Measurements from ENCODE around the gene PACRG.

PACRG gene

DNA sequence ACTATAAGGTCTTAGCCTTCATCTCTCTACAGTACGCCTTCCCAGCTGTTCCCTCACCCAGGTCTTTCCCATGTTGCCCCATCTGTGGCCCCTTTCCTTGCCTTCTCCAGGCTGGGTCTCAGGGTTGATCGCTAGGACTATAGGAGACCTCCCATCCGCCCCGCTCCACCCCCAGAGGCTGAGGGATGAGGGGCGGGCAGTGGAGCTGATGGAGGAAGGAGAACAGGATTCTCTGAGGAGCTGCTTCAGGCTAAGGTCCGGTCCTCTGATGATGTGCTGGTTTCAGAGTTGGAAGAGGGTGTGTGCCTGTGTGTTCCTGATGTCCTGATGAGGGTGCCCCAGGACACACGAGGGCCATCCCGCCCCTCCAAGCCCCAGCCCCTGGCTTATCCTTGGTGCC, 531.9 kb downstream of the PACRG start:
- Histone ChIP-seq H3K9ac (ENCODE audit: low read depth, low read length) (peak overlapping the region; percentile 36; the same call in 1 of the 2 replicates), H3K9me3 (ENCODE audit: control insufficient read depth, insufficient read depth, low read length) (no peaks in the 10 kb centered on the region; the same call in 1 of the 2 replicates), H3K4me1 (ENCODE audit: insufficient read depth, low read length) (peaks cover 5% of the 10 kb centered on the region; the same call in 1 of the 2 replicates), H3K36me3 (ENCODE audit: insufficient read depth, low read length) (no peaks in the 10 kb centered on the region)

DNA sequence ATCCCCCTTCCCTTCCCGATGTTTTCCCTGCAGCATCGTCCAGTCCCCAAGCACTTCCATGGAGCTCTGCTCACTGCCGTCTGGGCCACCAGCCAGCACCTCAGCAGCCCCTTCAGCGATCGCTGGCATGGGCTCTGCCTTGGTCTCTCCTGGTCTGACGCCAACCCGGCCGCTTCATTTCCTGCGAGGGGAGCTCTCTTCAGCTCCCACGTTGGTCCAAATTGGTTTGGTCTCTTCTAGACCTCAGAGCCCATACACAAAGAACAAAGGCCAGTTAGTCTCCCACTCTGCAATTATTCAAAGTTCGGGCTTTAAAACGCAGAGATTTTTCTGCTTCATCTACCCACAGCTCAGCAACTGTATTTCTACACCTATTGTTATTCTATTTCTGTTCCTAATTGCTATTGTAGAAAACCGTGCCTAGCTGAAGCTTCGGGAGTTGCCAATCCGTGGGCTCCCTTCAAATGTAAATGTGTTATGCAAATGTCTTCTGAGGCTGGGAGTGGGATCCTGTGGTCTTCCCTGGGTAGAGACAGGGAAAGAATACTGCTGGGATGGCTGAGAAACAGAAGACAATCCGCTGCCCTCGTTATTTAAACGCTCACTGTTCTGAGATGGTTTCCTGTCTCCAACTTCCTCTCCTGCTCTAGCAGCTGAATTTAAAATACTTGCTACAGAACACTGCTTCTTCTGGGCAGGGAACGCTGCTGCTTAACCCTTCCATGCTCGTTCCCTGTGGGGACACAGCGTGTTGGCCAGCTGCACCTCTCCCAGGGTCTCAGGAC, 532.5 kb downstream of the PACRG start:
- H3K9me3 ChIP-seq (ENCODE audit: control insufficient read depth, insufficient read depth, low read length) = no peaks in the 10 kb centered on the region; the same call in 1 of the 2 replicates
- H3K9ac ChIP-seq (ENCODE audit: low read depth, low read length) = peak overlapping the region; percentile 36; the same call in 1 of the 2 replicates
- H3K4me1 ChIP-seq (ENCODE audit: insufficient read depth, low read length) = peaks cover 5% of the 10 kb centered on the region; the same call in 1 of the 2 replicates
- H3K36me3 ChIP-seq (ENCODE audit: insufficient read depth, low read length) = no peaks in the 10 kb centered on the region

DNA sequence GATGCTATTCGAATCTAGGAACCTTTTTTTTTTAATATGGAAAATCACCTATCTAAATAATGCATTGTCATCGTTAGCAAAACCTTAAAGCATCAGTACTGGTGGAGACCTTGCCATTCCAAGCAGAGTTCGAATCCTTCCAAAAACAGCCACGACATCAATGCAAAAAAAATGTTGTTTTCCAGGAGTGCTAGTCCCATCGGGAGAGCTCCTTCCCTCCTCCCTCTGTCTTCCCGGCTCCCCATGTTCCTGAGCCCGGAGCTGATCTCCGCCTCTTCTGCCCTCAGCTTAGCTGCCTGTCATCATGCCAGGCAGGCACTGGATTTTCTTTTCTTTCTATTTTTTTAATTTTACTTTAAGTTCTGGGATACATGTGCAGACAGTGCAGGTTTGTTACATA, 533.1 kb downstream of the PACRG start:
- peak overlapping the region; percentile 36; the same call in 1 of the 2 replicates for H3K9ac ChIP-seq (ENCODE audit: low read depth, low read length)

DNA sequence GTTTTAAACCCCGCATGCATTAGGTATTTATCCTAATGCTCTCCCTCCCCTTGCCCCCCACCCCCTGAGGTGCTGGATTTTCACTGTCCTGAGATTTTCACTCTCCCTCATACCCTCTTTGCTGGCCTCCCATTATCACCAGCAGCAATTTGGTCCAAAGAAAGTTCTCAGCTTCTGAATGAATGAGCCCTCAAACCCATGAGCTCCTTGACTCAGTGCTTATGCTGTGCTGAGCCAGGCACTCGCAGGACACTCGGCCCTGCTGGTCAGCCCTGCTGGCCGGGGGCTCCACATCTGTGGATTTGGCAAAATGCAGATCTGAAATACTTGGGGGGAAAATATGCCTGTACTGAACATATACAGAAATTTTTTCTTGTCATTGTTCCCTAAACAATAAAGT, 533.6 kb downstream of the PACRG start:
- Histone ChIP-seq H3K9ac (ENCODE audit: low read depth, low read length) (peak overlapping the region; percentile 36; the same call in 1 of the 2 replicates), H3K9me3 (ENCODE audit: control insufficient read depth, insufficient read depth, low read length) (no peaks in the 10 kb centered on the region; the same call in 1 of the 2 replicates), H3K4me1 (ENCODE audit: insufficient read depth, low read length) (peaks cover 5% of the 10 kb centered on the region; the same call in 1 of the 2 replicates)

More for the DNA sequence above, 533.1 kb downstream of the PACRG start:
- Histone ChIP-seq H3K4me1 (ENCODE audit: insufficient read depth, low read length) (peaks cover 5% of the 10 kb centered on the region; the same call in 1 of the 2 replicates), H3K9me3 (ENCODE audit: control insufficient read depth, insufficient read depth, low read length) (no peaks in the 10 kb centered on the region; the same call in 1 of the 2 replicates), H3K36me3 (ENCODE audit: insufficient read depth, low read length) (no peaks in the 10 kb centered on the region)

DNA sequence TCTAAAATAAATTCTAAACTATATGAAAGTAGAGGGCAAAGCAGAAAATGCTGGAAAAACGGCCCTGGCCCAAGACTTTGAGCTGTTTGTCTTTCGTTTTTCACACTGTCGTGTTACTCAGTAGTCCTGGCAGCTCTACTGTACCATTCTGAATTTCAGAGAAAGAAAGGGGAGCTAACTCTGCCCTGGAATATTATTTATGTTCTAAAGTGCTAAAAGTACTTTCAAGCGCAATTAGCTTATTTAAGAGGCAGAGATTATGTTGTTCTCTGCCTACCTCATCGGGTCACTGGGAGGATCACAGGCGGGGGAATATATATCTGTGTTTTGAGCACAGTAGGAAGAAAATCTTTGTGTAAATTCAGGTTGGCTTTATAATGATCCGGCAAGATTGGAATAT, 534.3 kb downstream of the PACRG start:
- Histone ChIP-seq H3K36me3 (ENCODE audit: insufficient read depth, low read length) (no peaks in the 10 kb centered on the region), H3K9ac (ENCODE audit: low read depth, low read length) (no peak overlapping the region), H3K9me3 (ENCODE audit: control insufficient read depth, insufficient read depth, low read length) (no peaks in the 10 kb centered on the region; the same call in 1 of the 2 replicates), H3K4me1 (ENCODE audit: insufficient read depth, low read length) (peaks cover 5% of the 10 kb centered on the region; the same call in 1 of the 2 replicates)

More for the DNA sequence above, 533.6 kb downstream of the PACRG start:
- no peaks in the 10 kb centered on the region for H3K36me3 ChIP-seq (ENCODE audit: insufficient read depth, low read length)

DNA sequence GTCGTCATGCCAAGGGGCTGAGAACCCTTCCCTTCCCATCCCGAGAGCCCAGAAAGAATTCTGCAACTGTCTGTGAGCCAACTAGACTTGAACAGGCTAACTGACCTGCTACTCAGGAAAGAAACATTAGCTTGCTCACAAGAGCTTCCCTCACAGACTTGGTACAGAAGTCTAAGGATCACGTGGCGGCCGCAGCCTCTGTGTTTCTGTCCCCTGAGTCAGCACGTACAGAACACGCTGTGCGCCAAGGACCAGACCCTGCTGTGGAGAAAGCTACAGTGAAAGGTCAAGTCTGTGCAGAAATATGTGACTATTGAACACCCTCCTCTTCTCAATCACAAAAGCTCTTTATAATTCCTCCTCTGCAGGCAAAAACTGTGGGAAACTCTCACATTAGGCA, 535.4 kb downstream of the PACRG start:
- Histone ChIP-seq H3K9me3 (ENCODE audit: control insufficient read depth, insufficient read depth, low read length) (no peaks in the 10 kb centered on the region; the same call in 1 of the 2 replicates), H3K9ac (ENCODE audit: low read depth, low read length) (no peak overlapping the region), H3K4me1 (ENCODE audit: insufficient read depth, low read length) (peaks cover 5% of the 10 kb centered on the region; the same call in 1 of the 2 replicates), H3K36me3 (ENCODE audit: insufficient read depth, low read length) (no peaks in the 10 kb centered on the region)

DNA sequence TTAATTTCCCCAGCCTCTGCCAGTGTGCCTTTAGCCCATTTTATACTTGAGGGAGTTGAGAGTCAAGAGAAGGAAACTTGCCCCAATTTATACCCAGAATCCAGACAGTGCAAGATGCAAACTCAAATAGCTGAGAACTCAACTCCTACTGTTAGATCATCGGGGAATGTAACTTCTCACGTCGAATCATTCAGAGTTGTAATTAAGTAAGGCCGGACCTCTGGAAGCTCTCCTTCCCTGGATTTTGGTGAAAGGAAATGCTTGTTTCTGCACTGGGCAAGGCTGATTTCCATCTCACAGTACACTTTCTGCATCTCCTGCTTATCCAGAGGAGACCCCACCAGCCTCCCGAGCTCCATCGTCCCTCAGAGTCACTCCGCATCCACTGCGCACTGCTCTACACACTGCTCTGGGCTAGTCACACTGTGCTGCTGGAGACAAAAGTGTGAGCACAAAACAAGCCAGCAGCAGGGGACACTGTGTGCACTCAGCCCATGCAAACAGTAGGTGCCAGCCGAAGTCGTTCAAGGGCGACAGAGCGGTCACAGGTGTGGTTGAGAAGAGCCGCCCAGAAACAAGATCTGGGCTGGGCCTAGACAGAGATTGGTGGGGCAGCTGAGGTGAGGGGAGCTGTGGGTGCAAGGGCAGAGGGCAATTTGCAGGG, 536.4 kb downstream of the PACRG start:
- H3K9ac ChIP-seq (ENCODE audit: low read depth, low read length) = no peak overlapping the region
- H3K9me3 ChIP-seq (ENCODE audit: control insufficient read depth, insufficient read depth, low read length) = no peaks in the 10 kb centered on the region; the same call in 1 of the 2 replicates
- no peaks in the 10 kb centered on the region for H3K36me3 ChIP-seq (ENCODE audit: insufficient read depth, low read length)
- peaks cover 5% of the 10 kb centered on the region; the same call in 1 of the 2 replicates for H3K4me1 ChIP-seq (ENCODE audit: insufficient read depth, low read length)

DNA sequence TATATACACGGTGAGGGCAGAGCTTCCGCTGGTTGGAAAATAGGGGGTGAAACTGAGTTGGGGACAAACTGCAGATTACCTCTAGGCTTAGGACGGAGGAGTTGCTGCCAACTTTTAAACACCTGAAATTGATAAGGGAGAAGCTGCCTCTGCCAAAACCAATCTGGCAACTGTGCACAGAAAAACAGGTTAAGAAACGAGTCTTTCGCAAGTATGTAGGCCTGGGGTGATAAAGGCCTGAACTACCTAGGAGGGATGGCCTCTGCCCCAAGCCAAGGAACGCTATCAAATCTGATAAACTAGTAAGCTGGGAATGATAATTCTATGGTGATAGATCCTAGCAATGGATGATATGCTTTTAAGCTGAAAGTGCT, 536.9 kb downstream of the PACRG start:
- H3K36me3 ChIP-seq (ENCODE audit: insufficient read depth, low read length) = no peaks in the 10 kb centered on the region
- no peak overlapping the region for H3K9ac ChIP-seq (ENCODE audit: low read depth, low read length)
- H3K4me1 ChIP-seq (ENCODE audit: insufficient read depth, low read length) = peaks cover 5% of the 10 kb centered on the region; the same call in 1 of the 2 replicates
- no peaks in the 10 kb centered on the region for H3K9me3 ChIP-seq (ENCODE audit: control insufficient read depth, insufficient read depth, low read length)

DNA sequence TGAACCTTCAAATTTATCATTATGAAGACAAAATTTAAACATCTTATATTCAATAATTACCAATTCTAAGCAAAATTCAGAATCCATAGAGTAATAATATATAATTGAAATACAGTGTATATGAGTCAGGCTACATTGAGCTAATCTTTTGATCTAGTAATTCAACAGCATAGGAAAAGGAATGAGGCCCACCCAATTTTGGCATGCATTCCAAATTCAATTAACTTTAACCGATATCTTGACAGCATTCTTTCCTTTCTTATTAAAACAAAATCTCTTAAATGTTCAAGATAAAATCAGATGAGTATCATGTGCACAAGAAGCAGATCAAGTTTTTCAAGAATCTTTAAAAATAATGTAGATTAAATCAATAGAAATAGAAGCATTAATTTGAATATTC, 553.9 kb downstream of the PACRG start:
- H3K36me3 ChIP-seq (ENCODE audit: insufficient read depth, low read length) = no peaks in the 10 kb centered on the region
- no peak overlapping the region for H3K9ac ChIP-seq (ENCODE audit: low read depth, low read length)
- H3K9me3 ChIP-seq (ENCODE audit: control insufficient read depth, insufficient read depth, low read length) = no peaks in the 10 kb centered on the region
- no peaks in the 10 kb centered on the region for H3K4me1 ChIP-seq (ENCODE audit: insufficient read depth, low read length)

DNA sequence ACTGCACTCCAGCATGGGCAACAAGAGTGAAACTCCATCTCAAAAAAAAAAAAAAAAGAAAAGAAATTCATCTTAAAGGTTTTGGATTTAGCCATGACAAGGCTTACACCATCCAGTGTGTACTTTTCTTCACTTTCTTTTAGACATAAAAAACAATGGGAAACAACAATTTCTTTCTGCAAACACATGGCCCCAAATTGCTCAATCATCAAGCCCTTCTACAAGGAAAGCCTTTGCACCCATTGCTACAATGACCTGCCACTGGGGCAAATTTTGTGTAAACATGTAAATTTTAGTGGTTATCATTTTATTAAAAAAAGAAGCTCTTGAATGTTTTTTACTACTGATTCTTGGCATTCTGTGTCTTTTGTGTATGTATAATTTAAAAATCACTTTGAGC, 554.9 kb downstream of the PACRG start:
- Histone ChIP-seq H3K9ac (ENCODE audit: low read depth, low read length) (no peak overlapping the region), H3K4me1 (ENCODE audit: insufficient read depth, low read length) (no peaks in the 10 kb centered on the region), H3K36me3 (ENCODE audit: insufficient read depth, low read length) (no peaks in the 10 kb centered on the region), H3K9me3 (ENCODE audit: control insufficient read depth, insufficient read depth, low read length) (no peaks in the 10 kb centered on the region)

DNA sequence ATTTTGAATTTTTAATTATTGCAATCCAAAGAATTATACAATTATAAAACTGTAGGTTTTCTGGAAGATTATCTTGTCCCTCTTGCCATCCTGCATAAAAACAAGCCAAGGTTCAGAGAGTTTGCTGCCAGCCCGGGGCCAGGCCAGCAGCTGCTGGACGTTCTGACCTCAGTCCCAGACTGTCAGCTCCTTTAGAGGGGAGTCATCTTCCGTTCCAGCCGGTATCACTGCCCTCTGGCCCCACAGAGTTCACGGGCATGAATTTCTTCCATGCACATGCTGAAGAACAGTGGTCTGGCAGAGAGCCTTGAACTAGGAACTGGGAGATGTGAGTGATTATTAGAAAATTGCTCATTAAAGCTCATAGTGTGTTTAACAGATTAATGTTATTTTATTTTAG, 556.4 kb downstream of the PACRG start:
- no peaks in the 10 kb centered on the region for H3K9me3 ChIP-seq (ENCODE audit: control insufficient read depth, insufficient read depth, low read length)
- no peaks in the 10 kb centered on the region for H3K4me1 ChIP-seq (ENCODE audit: insufficient read depth, low read length)
- no peak overlapping the region for H3K9ac ChIP-seq (ENCODE audit: low read depth, low read length)
- no peaks in the 10 kb centered on the region for H3K36me3 ChIP-seq (ENCODE audit: insufficient read depth, low read length)

DNA sequence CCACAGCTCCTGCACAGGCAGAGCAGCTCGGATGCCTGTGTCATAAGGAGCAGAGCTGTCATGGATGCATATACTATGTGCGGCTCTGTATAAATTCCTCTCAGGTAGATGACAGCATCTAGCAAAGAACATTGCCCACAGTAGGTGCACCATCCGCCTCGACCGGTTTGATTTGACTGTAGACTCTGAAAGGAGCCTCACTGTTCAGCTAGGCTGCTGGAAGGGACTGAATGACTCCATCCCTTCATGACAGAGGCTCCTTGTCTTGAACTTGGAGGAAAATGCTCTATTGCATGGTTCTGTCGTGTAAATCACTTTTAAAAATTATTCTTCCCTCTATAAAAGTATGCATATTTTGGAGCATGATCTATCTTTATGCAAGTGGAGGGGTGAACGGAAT, 557.9 kb downstream of the PACRG start:
- Histone ChIP-seq H3K9ac (ENCODE audit: low read depth, low read length) (no peak overlapping the region), H3K36me3 (ENCODE audit: insufficient read depth, low read length) (no peaks in the 10 kb centered on the region), H3K4me1 (ENCODE audit: insufficient read depth, low read length) (no peaks in the 10 kb centered on the region), H3K9me3 (ENCODE audit: control insufficient read depth, insufficient read depth, low read length) (no peaks in the 10 kb centered on the region)

DNA sequence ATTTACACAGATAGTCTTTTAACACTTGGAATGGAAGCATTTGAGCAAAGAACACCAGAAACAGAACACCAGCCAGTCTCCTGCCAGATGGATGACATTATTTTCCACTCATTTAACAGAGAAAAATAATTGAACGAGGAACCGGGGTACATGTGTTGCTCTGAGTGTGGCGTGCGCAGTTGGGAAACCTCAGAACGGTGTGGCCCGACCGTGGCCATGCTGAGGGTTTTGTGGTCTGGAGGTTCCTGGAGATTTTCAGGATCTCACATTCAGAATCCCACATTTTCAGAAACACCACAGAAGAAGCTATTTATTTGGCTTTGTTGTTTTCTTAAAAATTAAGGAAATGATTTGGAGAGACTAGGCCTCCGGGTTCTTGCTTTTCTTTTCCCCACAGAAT, 559.9 kb downstream of the PACRG start:
- Histone ChIP-seq H3K36me3 (ENCODE audit: insufficient read depth, low read length) (no peaks in the 10 kb centered on the region), H3K9ac (ENCODE audit: low read depth, low read length) (no peak overlapping the region), H3K4me1 (ENCODE audit: insufficient read depth, low read length) (no peaks in the 10 kb centered on the region), H3K9me3 (ENCODE audit: control insufficient read depth, insufficient read depth, low read length) (no peaks in the 10 kb centered on the region)

DNA sequence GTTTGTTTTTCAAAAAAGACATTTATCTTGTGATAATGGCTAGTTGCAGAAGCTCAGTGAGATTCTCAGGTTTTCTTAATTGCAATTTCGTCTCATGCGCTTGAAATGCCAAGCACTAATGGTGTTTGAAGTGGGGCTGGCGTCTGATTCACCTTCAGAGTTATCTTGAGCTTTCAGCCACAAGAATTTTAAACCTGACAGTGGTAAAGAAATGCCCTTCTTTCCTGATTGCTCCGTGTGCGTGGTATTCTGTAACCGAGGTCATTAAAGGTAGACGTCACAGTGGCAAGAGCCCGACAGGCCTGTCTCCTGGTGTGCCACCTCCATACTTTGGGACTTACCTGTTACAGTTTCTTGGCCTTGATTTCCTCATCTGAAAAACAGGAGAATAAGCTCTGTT, 560.3 kb downstream of the PACRG start:
- no peaks in the 10 kb centered on the region for H3K4me1 ChIP-seq (ENCODE audit: insufficient read depth, low read length)
- H3K9ac ChIP-seq (ENCODE audit: low read depth, low read length) = no peak overlapping the region
- no peaks in the 10 kb centered on the region for H3K9me3 ChIP-seq (ENCODE audit: control insufficient read depth, insufficient read depth, low read length)
- no peaks in the 10 kb centered on the region for H3K36me3 ChIP-seq (ENCODE audit: insufficient read depth, low read length)

DNA sequence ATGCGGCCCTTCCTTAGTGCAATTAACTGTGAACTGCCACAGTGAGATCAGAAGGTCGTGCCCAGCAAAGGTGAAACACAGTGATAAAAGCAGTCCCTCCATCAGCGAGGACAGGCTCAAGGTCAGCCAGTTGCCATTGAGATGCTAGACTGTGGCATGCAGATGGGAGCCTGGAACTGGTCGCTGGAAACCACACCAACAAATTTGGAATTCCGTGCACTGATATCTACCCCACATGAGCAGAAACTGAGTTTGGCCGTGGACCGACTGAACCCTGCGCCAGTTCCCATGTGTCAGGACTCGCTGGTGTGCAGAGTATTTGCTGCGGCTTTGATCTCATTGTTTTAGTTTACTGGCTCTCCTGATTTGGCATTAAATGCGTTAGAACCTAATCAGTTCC, 561.1 kb downstream of the PACRG start:
- Histone ChIP-seq H3K9me3 (ENCODE audit: control insufficient read depth, insufficient read depth, low read length) (no peaks in the 10 kb centered on the region), H3K4me1 (ENCODE audit: insufficient read depth, low read length) (no peaks in the 10 kb centered on the region), H3K9ac (ENCODE audit: low read depth, low read length) (no peak overlapping the region), H3K36me3 (ENCODE audit: insufficient read depth, low read length) (no peaks in the 10 kb centered on the region)

Measured in ES-I3 (cell line).